ENCODE results near the gene SAMD7.
A peak's percentile ranks its signal among the peaks of the same experiment; 100 is the strongest.

The SAMD7 gene

DNA sequence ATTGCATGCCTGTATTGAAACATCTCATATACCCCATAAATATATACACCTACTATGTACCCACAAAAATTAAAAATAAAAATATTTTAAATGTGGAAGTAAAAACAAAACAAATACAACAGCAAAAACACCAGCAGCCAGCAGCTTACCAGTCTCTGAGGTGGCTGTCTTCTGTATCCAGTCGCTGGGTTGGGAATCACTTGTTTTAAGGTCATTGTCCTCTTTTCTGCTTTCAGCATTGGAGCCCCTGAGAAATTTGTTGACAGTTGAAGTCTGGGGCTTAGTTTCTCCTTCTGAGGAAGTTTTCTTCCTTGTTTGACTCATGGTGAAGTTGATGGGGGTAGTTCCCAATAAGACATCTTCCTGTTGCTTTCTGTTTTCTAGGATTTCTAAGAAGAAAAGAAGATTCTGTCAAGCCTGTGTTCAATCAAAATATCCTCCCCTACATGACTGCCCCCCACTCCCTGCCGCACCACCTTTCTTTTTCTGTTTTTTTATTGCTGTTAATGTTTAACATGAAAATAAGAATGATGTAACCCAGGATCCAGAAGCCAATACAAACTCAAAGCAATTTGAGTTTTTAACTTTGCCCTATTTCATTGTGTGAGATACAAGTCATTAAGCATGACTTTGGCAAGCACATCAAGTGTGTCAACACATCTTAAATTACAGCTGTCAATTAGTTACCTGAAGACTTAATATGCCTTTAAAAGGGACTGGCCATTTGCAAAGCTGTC, 41.7 kb upstream of the SAMD7 start, which contains the start of gene LRRC31:
Gene LRRC31, minus strand, starts transcription at position 452 of the 737 bp plus-strand sequence. Its CDS starts 128 bp downstream, at position 324.
- DNase-seq (ENCODE audit: low read depth), result no peak

DNA sequence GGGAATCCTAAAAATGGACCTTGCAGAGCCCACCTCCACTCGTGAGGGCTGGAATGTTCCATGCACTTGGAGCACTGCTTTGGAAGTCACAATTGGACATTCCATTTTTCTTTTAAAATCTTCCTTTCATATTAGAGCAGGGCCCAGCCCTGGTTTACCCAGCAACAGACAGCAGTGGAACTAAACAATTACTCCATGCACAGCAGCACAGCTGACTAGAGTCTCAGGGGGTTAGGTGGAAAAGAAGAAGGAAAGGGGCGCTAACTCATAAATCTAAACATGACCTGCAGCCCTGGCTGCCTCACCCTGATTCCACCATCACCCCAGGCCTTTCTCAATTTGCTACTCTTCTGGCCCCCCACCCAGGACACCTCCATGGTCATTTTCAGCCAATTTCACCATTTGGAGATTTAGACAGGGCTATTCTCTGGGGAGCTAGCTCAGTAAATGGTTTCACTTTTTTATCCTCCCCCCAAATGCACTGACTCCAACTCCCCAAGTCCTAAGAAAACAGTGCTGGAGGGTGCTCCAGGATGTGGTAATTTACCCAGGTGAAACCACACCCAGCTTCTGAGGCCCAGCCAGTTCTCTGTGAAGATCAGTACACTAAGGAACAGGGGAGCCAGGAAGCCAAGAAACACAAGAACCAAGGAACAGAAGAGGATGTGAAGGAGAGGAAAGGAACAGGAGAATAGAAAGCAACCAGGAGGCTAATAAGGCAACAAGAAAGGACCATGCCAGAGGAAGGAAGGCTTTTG, 40.1 kb upstream of the SAMD7 start:
- no peak overlapping the region for H3K4me3 ChIP-seq (ENCODE audit: low read length)
- TF ChIP-seq, protein P1, sequence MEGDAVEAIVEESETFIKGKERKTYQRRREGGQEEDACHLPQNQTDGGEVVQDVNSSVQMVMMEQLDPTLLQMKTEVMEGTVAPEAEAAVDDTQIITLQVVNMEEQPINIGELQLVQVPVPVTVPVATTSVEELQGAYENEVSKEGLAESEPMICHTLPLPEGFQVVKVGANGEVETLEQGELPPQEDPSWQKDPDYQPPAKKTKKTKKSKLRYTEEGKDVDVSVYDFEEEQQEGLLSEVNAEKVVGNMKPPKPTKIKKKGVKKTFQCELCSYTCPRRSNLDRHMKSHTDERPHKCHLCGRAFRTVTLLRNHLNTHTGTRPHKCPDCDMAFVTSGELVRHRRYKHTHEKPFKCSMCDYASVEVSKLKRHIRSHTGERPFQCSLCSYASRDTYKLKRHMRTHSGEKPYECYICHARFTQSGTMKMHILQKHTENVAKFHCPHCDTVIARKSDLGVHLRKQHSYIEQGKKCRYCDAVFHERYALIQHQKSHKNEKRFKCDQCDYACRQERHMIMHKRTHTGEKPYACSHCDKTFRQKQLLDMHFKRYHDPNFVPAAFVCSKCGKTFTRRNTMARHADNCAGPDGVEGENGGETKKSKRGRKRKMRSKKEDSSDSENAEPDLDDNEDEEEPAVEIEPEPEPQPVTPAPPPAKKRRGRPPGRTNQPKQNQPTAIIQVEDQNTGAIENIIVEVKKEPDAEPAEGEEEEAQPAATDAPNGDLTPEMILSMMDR (IDR thresholded peaks at IDR 0.05; ENCODE audit: insufficient read depth, low read depth, low read length, missing control alignments), result no peak
- peak; percentile 48 for DNase-seq (ENCODE audit: low read depth)

More for the DNA sequence above, 41.7 kb upstream of the SAMD7 start, which contains the start of gene LRRC31:
- TF ChIP-seq, protein P1 (IDR thresholded peaks at IDR 0.05; ENCODE audit: insufficient read depth, low read depth, low read length, missing control alignments), result no peak
- no peak within 1 kb of the TSS for H3K4me3 ChIP-seq (ENCODE audit: low read length)

DNA sequence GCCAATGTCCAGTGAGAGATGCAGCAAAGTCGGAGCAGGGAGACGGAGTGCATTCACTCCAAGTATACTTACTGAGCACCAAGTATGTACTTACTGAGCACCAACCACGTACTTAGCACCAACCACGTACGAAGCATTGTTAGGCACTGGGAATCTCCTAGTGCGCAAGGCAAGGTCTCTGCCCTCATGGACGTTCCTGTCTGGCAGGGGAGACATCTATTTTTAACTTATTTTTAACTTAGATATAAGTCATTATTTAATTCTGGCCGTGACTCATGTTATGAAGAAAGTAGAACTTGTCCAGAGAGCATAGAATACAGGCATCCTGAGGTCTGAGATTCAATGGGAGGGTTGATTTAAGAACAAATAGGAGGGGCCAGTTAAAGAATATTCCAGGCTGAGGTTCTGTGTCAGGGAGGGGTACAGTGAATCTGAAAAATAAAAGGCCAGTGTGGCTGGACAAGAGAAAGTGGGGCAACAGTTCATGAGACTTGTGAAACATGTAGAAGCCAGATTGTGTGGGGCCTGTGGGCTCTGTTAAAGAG, 32.3 kb upstream of the SAMD7 start:
- H3K4me3 ChIP-seq (ENCODE audit: low read length), result no peak overlapping the region
- DNase-seq (ENCODE audit: low read depth), result no peak

DNA sequence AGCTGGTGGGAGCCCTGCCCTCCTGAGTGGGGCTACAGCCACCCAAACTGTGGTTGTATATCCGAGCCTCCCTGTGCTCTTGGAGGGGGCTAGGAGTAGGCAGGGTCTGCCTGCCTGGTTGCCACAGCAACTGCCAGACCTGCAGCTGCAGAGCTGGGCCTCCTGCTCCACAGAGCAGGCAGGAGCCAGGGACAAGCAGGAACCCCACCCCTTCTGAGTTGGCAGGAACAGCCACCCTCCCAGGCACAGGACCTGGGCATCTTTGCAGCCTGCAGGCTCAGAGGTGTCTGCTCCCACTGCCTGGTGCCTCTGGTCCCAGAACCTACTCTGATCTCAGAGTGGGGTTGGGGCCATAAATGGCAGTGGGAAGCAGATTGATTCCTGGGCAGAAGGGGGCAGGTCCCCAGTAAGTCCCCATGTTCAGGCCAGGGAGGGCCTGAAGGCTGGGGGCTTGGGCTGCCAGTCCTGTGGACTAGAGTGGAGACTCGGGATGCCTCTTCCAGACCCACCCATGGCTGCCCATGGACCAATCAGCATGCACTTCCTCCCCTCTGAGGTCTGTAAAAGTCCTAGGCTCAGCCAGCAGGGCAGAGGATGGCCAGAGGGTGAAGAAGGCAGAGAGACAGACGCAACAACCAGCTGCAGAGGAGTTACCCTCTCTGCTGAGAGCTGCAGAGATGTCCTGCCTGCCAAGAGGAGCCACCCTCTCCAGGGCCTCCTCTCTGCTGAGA, 31.4 kb upstream of the SAMD7 start:
- no peak overlapping the region for H3K4me3 ChIP-seq (ENCODE audit: low read length)
- no peak for DNase-seq (ENCODE audit: low read depth)
- TF ChIP-seq, protein P1 (IDR thresholded peaks at IDR 0.05; ENCODE audit: insufficient read depth, low read depth, low read length, missing control alignments), result no peak

More for the DNA sequence above, 32.3 kb upstream of the SAMD7 start:
- TF ChIP-seq, protein P1 (IDR thresholded peaks at IDR 0.05; ENCODE audit: insufficient read depth, low read depth, low read length, missing control alignments), result no peak

DNA sequence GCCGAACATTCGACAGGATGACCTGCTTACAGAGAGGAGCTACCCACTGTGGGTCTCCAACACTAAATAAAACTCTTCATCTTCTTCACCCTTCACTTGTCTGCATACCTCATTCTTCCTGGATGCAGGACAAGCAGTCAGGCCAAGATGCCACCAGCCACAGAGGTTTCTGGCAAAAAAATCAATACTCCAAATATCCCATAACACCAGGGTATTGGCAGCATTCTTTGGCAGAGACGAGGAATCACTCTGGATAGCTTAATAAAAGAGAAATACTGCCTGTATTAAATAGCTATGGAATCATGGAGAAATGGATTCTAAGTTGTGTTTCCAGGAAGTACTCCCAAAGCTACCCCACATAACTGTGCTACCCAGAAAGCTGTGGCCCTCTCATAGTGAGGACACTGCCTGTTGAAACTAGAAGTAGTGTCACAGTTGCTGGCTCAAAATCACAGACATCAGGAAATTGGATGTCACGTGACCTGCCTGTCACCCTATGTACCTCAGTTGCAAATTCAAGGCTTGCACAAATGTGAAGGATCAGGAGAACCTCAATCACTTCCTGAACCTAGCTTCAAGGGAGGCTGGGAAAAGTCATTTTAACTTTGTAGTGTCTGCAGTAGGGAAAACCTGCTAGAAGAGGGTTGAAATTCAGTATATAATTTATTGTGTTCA, 30.7 kb upstream of the SAMD7 start:
- no peak for DNase-seq (ENCODE audit: low read depth)
- no peak overlapping the region for H3K4me3 ChIP-seq (ENCODE audit: low read length)
- TF ChIP-seq, protein P1 (IDR thresholded peaks at IDR 0.05; ENCODE audit: insufficient read depth, low read depth, low read length, missing control alignments), result no peak

DNA sequence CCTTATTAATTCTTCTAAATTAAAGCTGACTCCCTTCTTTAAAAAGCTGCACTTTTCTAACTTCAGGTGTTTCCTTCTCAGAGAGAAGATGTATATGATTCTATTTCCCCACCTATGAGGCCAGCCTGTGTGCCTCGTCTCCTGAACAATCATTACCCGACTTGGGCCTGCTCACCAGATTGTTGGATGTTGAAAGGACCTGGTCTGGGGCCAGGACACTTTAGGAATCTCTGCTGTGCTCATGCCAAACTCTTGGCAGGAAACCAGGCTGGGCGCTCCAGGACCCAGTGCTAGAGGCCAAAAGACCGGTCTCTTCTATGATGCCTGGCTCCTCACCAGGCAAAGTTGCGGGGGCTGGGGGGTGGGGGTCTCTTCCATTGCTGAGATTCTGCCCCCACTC, 24.7 kb upstream of the SAMD7 start:
- no peak for DNase-seq (ENCODE audit: low read depth)
- TF ChIP-seq, protein P1 (IDR thresholded peaks at IDR 0.05; ENCODE audit: insufficient read depth, low read depth, low read length, missing control alignments), result no peak
- H3K4me3 ChIP-seq (ENCODE audit: low read length), result no peak overlapping the region

Measured in epithelial cell of esophagus (primary cell).